Ovary (tissue), 9 donors: ENCODE measurements around the gene TSPAN5. TPM values are rescaled to one million over a fixed set of nuclear protein-coding genes. Genes with fewer than 3 reads are reported as not detected.

ENCODE experiments used
- DNase-seq, 5 donors: peaks; one replicate each; pipeline ENCODE4 v3.0.0-alpha.2; 2019 to 2020
- H3K27ac ChIP-seq, 2 donors: fragments of 200-600 bp; one replicate each; pipeline versions ENCODE4 v1.5.1 to v1.8.0; 2019 to 2022
- H3K27me3 ChIP-seq: fragments of 200-600 bp; one replicate; pipeline ENCODE4 v1.8.0; 2022
- H3K36me3 ChIP-seq: fragments of 200-600 bp; sonication (generic); one replicate; pipeline ENCODE4 v1.5.1; 2019
- H3K4me1 ChIP-seq: one replicate; pipeline ENCODE4 v1.8.1; 2013; ENCODE audit warnings: mild to moderate bottlenecking, moderate library complexity; ENCODE audit not compliant: insufficient read depth
- H3K4me3 ChIP-seq: fragments of 200-600 bp; sonication (generic); one replicate; pipeline ENCODE4 v1.5.1; 2017
- H3K9me3 ChIP-seq, 2 donors: fragments of 200-600 bp in 1 of 2; sonication (generic) in 1 of 2; one replicate each; pipeline versions ENCODE4 v1.5.1 to v1.8.1; 2013 to 2019; ENCODE audit warnings: mild to moderate bottlenecking in 1 of 2, moderate library complexity in 1 of 2
- CTCF ChIP-seq, 3 donors: fragments of 450-650 bp in 2 of 3; fragments of 200-600 bp in 1 of 3; IDR thresholded peaks; one replicate each; pipeline versions ENCODE4 v1.5.1 to v1.8.0; 2016 to 2022; ENCODE audit warnings: antibody characterized with exemption in 3 of 3, mild to moderate bottlenecking in 1 of 3
- EP300 ChIP-seq: sonication (generic); formaldehyde crosslinking; IDR thresholded peaks from one replicate; pipeline ENCODE4 v1.6.1; 2017; ENCODE audit warnings: antibody characterized with exemption
- POLR2A ChIP-seq: fragments of 450-650 bp; IDR thresholded peaks from one replicate; pipeline ENCODE4 v1.6.1; 2017; ENCODE audit warnings: antibody characterized with exemption, mild to moderate bottlenecking, moderate library complexity
- WGBS, 3 donors: extraction: QIAGEN DNeasy Blood & Tissue Kit in 1 of 3; methylation state at CpG; one replicate each; pipeline versions ENCODE4 v1.1.5 to v1.1.7; 2013 to 2017; 5-methylcytosine and 5-hydroxymethylcytosine counted together
- intact Hi-C, 4 donors: fragments of 100-400 bp; cut with DNase I; formaldehyde crosslinking; loops; one replicate each; pipeline versions ENCODE4 v1.11.0 to v1.15.1; 2022 to 2023
- polyA plus RNA-seq, 2 donors: library from polyadenylated mRNA; stranded (reverse); fragments of 200-250 nt in 1 of 2; fragments of 350-450 nt in 1 of 2; fragmentation: Illumina TruSeq in 1 of 2; extraction: RNeasy Lipid Tissue Mini Kit (QIAGEN cat#74804) in 1 of 2; gene quantifications; one replicate each; pipeline ENCODE4 v1.2.3, GENCODE V29; 2013 to 2014
- total RNA-seq, 7 donors: library from RNA; depleted of rRNA in 2 of 7; stranded (reverse); fragments of >200 nt in 2 of 7; fragmentation: NEBNext Ultra II Directional in 3 of 7; extraction: Animal tissue kit (Norgen Biotek cat#: 25700) in 3 of 7; gene quantifications; one replicate each; pipeline versions ENCODE4 v1.1.0 to v1.2.4, GENCODE V29; 2016 to 2023
- donor health status: DM: no; HTN: no; CAD: no; lungs with moderate emphysema.
- donor health status: DM: no; HTN: no; CAD: no.
- donor health status: Bipolar disorder and iron deficiency.
- donor health status: DM: yes; HTN: yes; CAD: no.
- donor health status: DM: no; HTN: no; CAD: no.
- donor health status: DM: yes; HTN: yes; CAD: no.

TSPAN5 gene
- total and polyA plus RNA-seq, 9 donors: 34.0 to 69.5 (median 48.2) TPM

GRCh38 chr4:98625920-98626319 lies 32.5 kb downstream of the TSPAN5 start:
- 54 to 61% (median 59%) methylated on average over 2 of the region's 2 CpGs for WGBS, 3 donors
- intact Hi-C loops: no loop called here
- no peaks in the 10 kb centered on the region for H3K9me3 ChIP-seq
- H3K36me3 ChIP-seq: no peaks in the 10 kb centered on the region
- no peak overlapping the region for H3K4me3 ChIP-seq
- no peaks in the 10 kb centered on the region for H3K27me3 ChIP-seq
- no peak for DNase-seq
- H3K4me1 ChIP-seq: peaks cover 12% of the 10 kb centered on the region
- peak overlapping the region; percentile 8 to 72 for H3K27ac ChIP-seq
- TF ChIP-seq EP300: no peak

GRCh38 chr4:98625399-98625798 lies 33.0 kb downstream of the TSPAN5 start:
- DNase-seq: no peak
- Histone ChIP-seq H3K9me3 (no peaks in the 10 kb centered on the region), H3K4me3 (no peak overlapping the region), H3K4me1 (peaks cover 12% of the 10 kb centered on the region), H3K36me3 (no peaks in the 10 kb centered on the region), H3K27ac (peak overlapping the region in 1 of 2 donors; percentile 72), H3K27me3 (no peaks in the 10 kb centered on the region)
- WGBS, 3 donors: 41 to 46% (median 43%) methylated on average over 4 of the region's 4 CpGs
- intact Hi-C loops: no loop called here
- TF ChIP-seq POLR2A (no peak), CTCF (IDR thresholded peaks at IDR 0.05) (no peak), EP300 (no peak)

- no peaks in the 10 kb centered on the region for H3K9me3 ChIP-seq
- intact Hi-C loops: no loop called here
- no peaks in the 10 kb centered on the region for H3K36me3 ChIP-seq
- H3K27ac ChIP-seq: no peak overlapping the region
- H3K27me3 ChIP-seq: no peaks in the 10 kb centered on the region
- WGBS, 3 donors: 71 to 83% (median 72%) methylated on average over 4 of the region's 4 CpGs
- no peak for DNase-seq
- peaks cover 14% of the 10 kb centered on the region for H3K4me1 ChIP-seq
- no peak overlapping the region for H3K4me3 ChIP-seq
- TF ChIP-seq EP300: no peak
- TF ChIP-seq POLR2A: no peak
- TF ChIP-seq CTCF (IDR thresholded peaks at IDR 0.05): no peak
Observed at GRCh38 chr4:98624642-98625041, 33.8 kb downstream of the TSPAN5 start.

- H3K9me3 ChIP-seq: no peaks in the 10 kb centered on the region
- H3K4me3 ChIP-seq: no peak overlapping the region
- WGBS, 3 donors: 75 to 85% (median 76%) methylated on average over 2 of the region's 2 CpGs
- H3K27ac ChIP-seq: no peak overlapping the region
- H3K4me1 ChIP-seq: peaks cover 16% of the 10 kb centered on the region
- intact Hi-C loops: no loop called here
- no peaks in the 10 kb centered on the region for H3K27me3 ChIP-seq
- no peak for TF ChIP-seq CTCF (IDR thresholded peaks at IDR 0.05)
- no peak for DNase-seq
- H3K36me3 ChIP-seq: no peaks in the 10 kb centered on the region
Observed at GRCh38 chr4:98624144-98624543, 34.3 kb downstream of the TSPAN5 start.

- intact Hi-C loops: no loop called here
- Histone ChIP-seq H3K9me3 (no peaks in the 10 kb centered on the region), H3K4me1 (peaks cover 20% of the 10 kb centered on the region), H3K27ac (peak overlapping the region in 1 of 2 donors; percentile 56), H3K27me3 (no peaks in the 10 kb centered on the region), H3K4me3 (no peak overlapping the region), H3K36me3 (no peaks in the 10 kb centered on the region)
- TF ChIP-seq POLR2A: no peak
- TF ChIP-seq EP300: no peak
- TF ChIP-seq CTCF (IDR thresholded peaks at IDR 0.05): no peak
- WGBS, 3 donors: 45 to 50% (median 48%) methylated on average over 3 of the region's 3 CpGs
- no peak for DNase-seq
Observed at GRCh38 chr4:98623126-98623802, 35.1 kb downstream of the TSPAN5 start.
